Measurements from ENCODE around the gene EDN3. TPM values are rescaled to one million over a fixed set of nuclear protein-coding genes. Genes with fewer than 3 reads are reported as not detected.

The EDN3 gene
- total and polyA plus RNA-seq, 2 donors (not counting 3 experiments of a cell fraction or from before 2014, with no cell fraction given) = not detected

DNA sequence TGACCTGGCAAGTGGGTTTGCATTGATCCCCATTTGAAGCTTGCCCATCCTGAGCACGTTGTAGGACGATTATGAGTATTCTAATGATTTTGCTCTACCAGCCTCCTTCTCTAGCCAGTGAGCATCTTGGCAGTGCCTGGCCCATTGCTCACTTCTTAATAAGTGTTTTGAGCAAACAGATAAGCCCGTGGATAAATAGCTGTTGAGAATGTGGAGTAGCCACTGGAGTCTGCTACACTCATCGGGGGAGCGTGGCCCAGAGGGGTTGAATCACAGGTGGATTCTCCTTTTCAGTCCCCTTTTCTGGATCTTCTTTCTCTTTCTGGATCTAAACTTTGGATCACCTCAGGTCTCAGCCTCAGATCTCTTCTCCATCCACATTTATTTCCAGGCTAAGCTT lies 15.9 kb upstream of the EDN3 start:
- Histone ChIP-seq H3K27ac (ENCODE audit: insufficient read depth, low read depth, low read length) (no peak overlapping the region), H3K9me1 (replicated peaks; ENCODE audit: control insufficient read depth, extremely low read depth, insufficient read depth, low read length) (no peaks in the 10 kb centered on the region), H2AFZ (ENCODE audit: low read depth, low read length) (no peak overlapping the region), H3K4me1 (ENCODE audit: control insufficient read depth, extremely low read depth, insufficient read depth, low read length) (no peaks in the 10 kb centered on the region), H3K4me2 (ENCODE audit: insufficient read depth, low read length) (no peak overlapping the region), H4K20me1 (replicated peaks; ENCODE audit: control insufficient read depth, extremely low read depth, insufficient read depth, low read length) (no peaks in the 10 kb centered on the region), H3K79me2 (ENCODE audit: control insufficient read depth, insufficient read depth, low read length) (no peaks in the 10 kb centered on the region), H3K9me3 (replicated peaks; ENCODE audit: control insufficient read depth, insufficient read depth, low read length) (no peaks in the 10 kb centered on the region), H3K4me3 (replicated peaks in 1 of 3; ENCODE audit: insufficient read depth in 1 of 3, low read depth in 1 of 3, low read length in 3 of 3) (no peak overlapping the region), H3K9ac (replicated peaks; ENCODE audit: extremely low read depth, insufficient read depth, low read length) (no peak overlapping the region), H3K36me3 (ENCODE audit: control insufficient read depth in 2 of 2, extremely low read depth in 1 of 2, insufficient read depth in 2 of 2, low read length in 2 of 2) (no peaks in the 10 kb centered on the region), H3K27me3 (ENCODE audit: control insufficient read depth in 2 of 2, insufficient read depth in 2 of 2, low read length in 2 of 2) (no peaks in the 10 kb centered on the region)
- BruUV-seq (replicated peaks) = no TSS peak
- FAIRE-seq = no peak
- dilution Hi-C loops (cut with MboI; ENCODE audit: extremely low pct_ligation_motif_present, low sequenced_read_pairs) = no loop called here
- no peak for TF ChIP-seq POLR2AphosphoS5 (IDR thresholded peaks at IDR 0.05; ENCODE audit: insufficient read depth, low read depth, low read length)
- CTCF ChIA-PET = no interaction called here
- POLR2A ChIA-PET = no interaction called here
- intact Hi-C loops (cut with micrococcal nuclease) = no loop called here
- DNase-seq (ENCODE audit: low read depth, low spot score) = no peak

DNA sequence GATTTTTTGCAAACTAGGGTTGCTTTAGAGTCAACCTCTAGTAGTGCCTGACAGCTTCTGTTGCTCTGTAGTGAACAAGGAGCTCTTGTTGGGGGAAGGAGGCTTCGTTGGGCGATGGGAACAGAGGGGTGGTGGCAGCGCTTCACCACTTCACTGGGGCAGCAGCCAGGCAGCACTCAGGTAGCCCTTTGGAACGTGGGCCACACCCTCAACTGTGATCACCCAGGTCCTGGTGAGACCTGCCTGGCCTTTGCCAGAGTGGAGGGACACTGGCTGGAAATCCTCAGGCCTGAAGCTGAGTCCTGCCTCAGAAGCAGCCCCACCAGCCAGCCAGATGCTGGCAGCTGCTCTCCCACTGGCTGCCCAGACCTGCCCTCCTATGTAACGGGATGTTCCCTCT lies 10.4 kb upstream of the EDN3 start:
- H3K27me3 ChIP-seq (ENCODE audit: control insufficient read depth in 2 of 2, insufficient read depth in 2 of 2, low read length in 2 of 2) = no peaks in the 10 kb centered on the region
- dilution Hi-C loops (cut with MboI; ENCODE audit: extremely low pct_ligation_motif_present, low sequenced_read_pairs) (no loop called here), intact Hi-C loops (cut with micrococcal nuclease) (no loop called here)
- H4K20me1 ChIP-seq (replicated peaks; ENCODE audit: control insufficient read depth, extremely low read depth, insufficient read depth, low read length) = no peaks in the 10 kb centered on the region
- no peak for TF ChIP-seq POLR2A (IDR thresholded peaks at IDR 0.05; ENCODE audit: low read depth, low read length)
- TF ChIP-seq, protein P1, sequence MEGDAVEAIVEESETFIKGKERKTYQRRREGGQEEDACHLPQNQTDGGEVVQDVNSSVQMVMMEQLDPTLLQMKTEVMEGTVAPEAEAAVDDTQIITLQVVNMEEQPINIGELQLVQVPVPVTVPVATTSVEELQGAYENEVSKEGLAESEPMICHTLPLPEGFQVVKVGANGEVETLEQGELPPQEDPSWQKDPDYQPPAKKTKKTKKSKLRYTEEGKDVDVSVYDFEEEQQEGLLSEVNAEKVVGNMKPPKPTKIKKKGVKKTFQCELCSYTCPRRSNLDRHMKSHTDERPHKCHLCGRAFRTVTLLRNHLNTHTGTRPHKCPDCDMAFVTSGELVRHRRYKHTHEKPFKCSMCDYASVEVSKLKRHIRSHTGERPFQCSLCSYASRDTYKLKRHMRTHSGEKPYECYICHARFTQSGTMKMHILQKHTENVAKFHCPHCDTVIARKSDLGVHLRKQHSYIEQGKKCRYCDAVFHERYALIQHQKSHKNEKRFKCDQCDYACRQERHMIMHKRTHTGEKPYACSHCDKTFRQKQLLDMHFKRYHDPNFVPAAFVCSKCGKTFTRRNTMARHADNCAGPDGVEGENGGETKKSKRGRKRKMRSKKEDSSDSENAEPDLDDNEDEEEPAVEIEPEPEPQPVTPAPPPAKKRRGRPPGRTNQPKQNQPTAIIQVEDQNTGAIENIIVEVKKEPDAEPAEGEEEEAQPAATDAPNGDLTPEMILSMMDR (IDR thresholded peaks at IDR 0.05; ENCODE audit: extremely low read depth in 1 of 2, insufficient read depth in 1 of 2, low read depth in 1 of 2, low read length in 2 of 2) = no peak
- no peak for TF ChIP-seq GATA2 (IDR thresholded peaks at IDR 0.05; ENCODE audit: insufficient read depth, insufficient read length, low read depth, low read length)
- no peak for TF ChIP-seq JUN (IDR thresholded peaks at IDR 0.05; ENCODE audit: borderline replicate concordance, insufficient read depth, insufficient read length, low read depth)
- no peak for TF ChIP-seq POLR2AphosphoS5 (IDR thresholded peaks at IDR 0.05; ENCODE audit: insufficient read depth, low read depth, low read length)
- TF ChIP-seq MYC (IDR thresholded peaks at IDR 0.05; ENCODE audit: low read depth, low read length) = no peak
- TF ChIP-seq FOS (IDR thresholded peaks at IDR 0.05; ENCODE audit: borderline replicate concordance, insufficient read depth, low read length) = no peak
- TF ChIP-seq MAX (IDR thresholded peaks at IDR 0.05; ENCODE audit: insufficient read depth, insufficient read length) = no peak
- TF ChIP-seq EZH2 (IDR thresholded peaks at IDR 0.05; ENCODE audit: borderline replicate concordance, low read depth, low read length, severe bottlenecking) = no peak
- no peaks in the 10 kb centered on the region for H3K79me2 ChIP-seq (ENCODE audit: control insufficient read depth, insufficient read depth, low read length)
- H3K9ac ChIP-seq (replicated peaks; ENCODE audit: extremely low read depth, insufficient read depth, low read length) = no peak overlapping the region
- no peaks in the 10 kb centered on the region for H3K36me3 ChIP-seq (ENCODE audit: control insufficient read depth in 2 of 2, extremely low read depth in 1 of 2, insufficient read depth in 2 of 2, low read length in 2 of 2)
- H2AFZ ChIP-seq (ENCODE audit: low read depth, low read length) = no peak overlapping the region
- no peak overlapping the region for H3K4me2 ChIP-seq (ENCODE audit: insufficient read depth, low read length)
- ChIA-PET POLR2A (no interaction called here), CTCF (no interaction called here)
- H3K27ac ChIP-seq (ENCODE audit: insufficient read depth, low read depth, low read length) = no peak overlapping the region
- no peaks in the 10 kb centered on the region for H3K9me3 ChIP-seq (replicated peaks; ENCODE audit: control insufficient read depth, insufficient read depth, low read length)
- FAIRE-seq (no peak), DNase-seq (ENCODE audit: low read depth, low spot score) (no peak)
- no TSS peak for BruUV-seq (replicated peaks)
- no peaks in the 10 kb centered on the region for H3K4me1 ChIP-seq (ENCODE audit: control insufficient read depth, extremely low read depth, insufficient read depth, low read length)
- no peak overlapping the region for H3K4me3 ChIP-seq (replicated peaks in 1 of 3; ENCODE audit: insufficient read depth in 1 of 3, low read depth in 1 of 3, low read length in 3 of 3)
- H3K9me1 ChIP-seq (replicated peaks; ENCODE audit: control insufficient read depth, extremely low read depth, insufficient read depth, low read length) = no peaks in the 10 kb centered on the region

Measured in endothelial cell of umbilical vein (primary cell).